GM10847 (cell line): ENCODE data around the gene CD8A.

Experiments
- POLR2A ChIP-seq: IDR thresholded peaks from 2 replicates; pipeline ENCODE4 v1.6.1; 2011; ENCODE audit not compliant: insufficient read length; ENCODE audit errors: extremely low read depth

The CD8A gene

GRCh38 chr2:86790676-86791572 lies at the start of gene CD8A:
Gene CD8A, minus strand, starts transcription at chr2:86790913. Its CDS starts 88 bp downstream, at chr2:86790825.
- no peak for TF ChIP-seq POLR2A

GRCh38 chr2:86833315-86833714 lies 42.6 kb upstream of the CD8A start:
- TF ChIP-seq POLR2A, result no peak

- TF ChIP-seq POLR2A, result no peak
Measured at GRCh38 chr2:86832334-86833096, 41.8 kb upstream of the CD8A start.

GRCh38 chr2:86831537-86831936 lies 40.8 kb upstream of the CD8A start:
- no peak for TF ChIP-seq POLR2A

GRCh38 chr2:86826951-86827350 lies 36.2 kb upstream of the CD8A start:
- TF ChIP-seq POLR2A, result no peak

GRCh38 chr2:86825693-86826381 lies 35.1 kb upstream of the CD8A start:
- no peak for TF ChIP-seq POLR2A

- no peak for TF ChIP-seq POLR2A
Measured at GRCh38 chr2:86825036-86825692, 34.5 kb upstream of the CD8A start.

- TF ChIP-seq POLR2A, result no peak
Measured at GRCh38 chr2:86822668-86823345, 32.1 kb upstream of the CD8A start.

GRCh38 chr2:86821842-86822241 lies 31.1 kb upstream of the CD8A start:
- no peak for TF ChIP-seq POLR2A

- TF ChIP-seq POLR2A, result no peak
Measured at GRCh38 chr2:86821306-86821705, 30.6 kb upstream of the CD8A start.

GRCh38 chr2:86818957-86819356 lies 28.2 kb upstream of the CD8A start:
- TF ChIP-seq POLR2A, result no peak

GRCh38 chr2:86818114-86818801 lies 27.5 kb upstream of the CD8A start:
- TF ChIP-seq POLR2A, result no peak

GRCh38 chr2:86815611-86816010 lies 24.9 kb upstream of the CD8A start:
- no peak for TF ChIP-seq POLR2A

GRCh38 chr2:86809481-86810121 lies 18.9 kb upstream of the CD8A start:
- TF ChIP-seq POLR2A, result no peak
